SK-MEL-5 (cell line): Measurements from ENCODE around the gene MCM8. TPM values are rescaled to one million over a fixed set of nuclear protein-coding genes. Genes with fewer than 3 reads are reported as not detected.

Experiments
- DNase-seq: peaks from one replicate; pipeline ENCODE4 v3.0.0-alpha.2; 2016; ENCODE audit warnings: low read depth, low spot score
- in situ Hi-C: cut with HindIII; loops from 2 replicates; pipeline ENCODE4 v1.10.0; 2016; ENCODE audit warnings: low sequenced_read_pairs, high pct_unique_total_duplicates, low pct_unique_long_range_greater_than_20kb
- polyA plus RNA-seq, 2 experiments: library from polyadenylated mRNA; depleted of rRNA; stranded (reverse); fragments of >200 nt; gene quantifications; 2 replicates each; pipeline ENCODE4 v1.2.3, GENCODE V29; 2015
- total RNA-seq: library from RNA; depleted of rRNA; stranded (reverse); fragments of >200 nt; shearing (Covaris generic); gene quantifications from 2 replicates; pipeline ENCODE4 v1.2.3, GENCODE V29; 2014; rRNA removed

Gene MCM8
- 25.2 and 25.5 TPM in 2 replicates for total RNA-seq
- 19.7 and 19.9 TPM in 2 replicates for polyA plus RNA-seq (2015; cell fraction: cytosol; rRNA removed)
- polyA plus RNA-seq (2015; cell fraction: nucleus; rRNA removed) = 29.4 and 33.9 TPM in 2 replicates

GRCh38 chr20:5950271-5951031 is at the start of gene MCM8, which contains the start of gene TRMT6:
Gene MCM8, plus strand, starts transcription at chr20:5950652. Its CDS starts 1,364 bp downstream, at chr20:5952016.
Gene TRMT6, minus strand, starts transcription at chr20:5950533. Its CDS starts 128 bp downstream, at chr20:5950405.
- in situ Hi-C loops = no loop called here
- DNase-seq = peak; percentile 98

- in situ Hi-C loops = no loop called here
- no peak for DNase-seq
Observed at GRCh38 chr20:5900908-5901307, 49.5 kb upstream of the MCM8 start.

- in situ Hi-C loops = no loop called here
- no peak for DNase-seq
Observed at GRCh38 chr20:5908981-5909380, 41.5 kb upstream of the MCM8 start.

GRCh38 chr20:5910186-5910585 is 40.3 kb upstream of the MCM8 start:
- in situ Hi-C loops = no loop called here
- DNase-seq = no peak

- DNase-seq = no peak
- in situ Hi-C loops = no loop called here
Observed at GRCh38 chr20:5913166-5913565, 37.3 kb upstream of the MCM8 start.

- in situ Hi-C loops = no loop called here
- DNase-seq = no peak
Observed at GRCh38 chr20:5914859-5915258, 35.6 kb upstream of the MCM8 start.

GRCh38 chr20:5918856-5919625 is 31.4 kb upstream of the MCM8 start:
- in situ Hi-C loops = no loop called here
- DNase-seq = peak; percentile 48

GRCh38 chr20:5919626-5920544 is 30.6 kb upstream of the MCM8 start:
- peak; percentile 22 for DNase-seq
- in situ Hi-C loops = no loop called here

GRCh38 chr20:5920581-5920980 is 29.9 kb upstream of the MCM8 start:
- in situ Hi-C loops = no loop called here
- DNase-seq = no peak

- DNase-seq = no peak
- in situ Hi-C loops = no loop called here
Observed at GRCh38 chr20:5923493-5923892, 27.0 kb upstream of the MCM8 start.

GRCh38 chr20:5925551-5925950 is 24.9 kb upstream of the MCM8 start:
- in situ Hi-C loops = loop anchor here (25.0 kb wide), 1 partner anchor 338 kb away; no protein-coding TSS in a partner anchor
- DNase-seq = no peak

GRCh38 chr20:5927749-5928462 is 22.5 kb upstream of the MCM8 start:
- DNase-seq = no peak
- in situ Hi-C loops = loop anchor here (25.0 kb wide), 1 partner anchor 341 kb away; no protein-coding TSS in a partner anchor

GRCh38 chr20:5928836-5929715 is 21.4 kb upstream of the MCM8 start:
- in situ Hi-C loops = loop anchor here (25.0 kb wide), 1 partner anchor 342 kb away; no protein-coding TSS in a partner anchor

GRCh38 chr20:5931411-5931810 is 19.0 kb upstream of the MCM8 start:
- in situ Hi-C loops = loop anchor here (25.0 kb wide), 1 partner anchor 344 kb away; no protein-coding TSS in a partner anchor
- no peak for DNase-seq

More at GRCh38 chr20:5928836-5929715, 21.4 kb upstream of the MCM8 start:
- peak; percentile 26 for DNase-seq

GRCh38 chr20:5932796-5933195 is 17.7 kb upstream of the MCM8 start:
- no peak for DNase-seq
- in situ Hi-C loops = loop anchor here (25.0 kb wide), 1 partner anchor 345 kb away; no protein-coding TSS in a partner anchor
